Colonic mucosa (tissue), 4 donors: ENCODE results near the gene CEP85. TPM values are rescaled to one million over a fixed set of nuclear protein-coding genes. Genes with fewer than 3 reads are reported as not detected.

Source experiments
- DNase-seq: peaks from one replicate; pipeline ENCODE4 v3.0.0-alpha.2; 2020
- H3K27ac ChIP-seq: fragments of 200-600 bp; one replicate; pipeline ENCODE4 v1.8.0; 2021
- H3K27me3 ChIP-seq: fragments of 200-600 bp; one replicate; pipeline ENCODE4 v1.8.0; 2021
- H3K36me3 ChIP-seq: fragments of 200-600 bp; one replicate; pipeline ENCODE4 v1.8.0; 2021
- H3K4me1 ChIP-seq: fragments of 200-600 bp; one replicate; pipeline ENCODE4 v1.8.0; 2021; ENCODE audit warnings: mild to moderate bottlenecking
- H3K4me3 ChIP-seq: fragments of 200-600 bp; one replicate; pipeline ENCODE4 v1.8.0; 2021
- H3K9ac ChIP-seq, 2 donors: one replicate each; pipeline ENCODE4 v1.7.0; 2013; ENCODE audit warnings: control low read depth in 2 of 2, low read depth in 2 of 2, low read length in 2 of 2
- H3K9me3 ChIP-seq: fragments of 200-600 bp; one replicate; pipeline ENCODE4 v1.8.0; 2021
- intact Hi-C: fragments of 100-400 bp; cut with DNase I; formaldehyde crosslinking; loops from one replicate; pipeline ENCODE4 v1.14.1; 2022
- total RNA-seq, 2 donors: library from RNA; stranded (reverse); fragmentation: NEBNext Ultra II Directional in 1 of 2; extraction: Animal tissue kit (Norgen Biotek cat#: 25700) in 1 of 2; gene quantifications; one replicate each; pipeline ENCODE4 v1.2.1, GENCODE V29; 2021
- TF ChIP-seq, protein P1 (sequence below): fragments of 200-600 bp; IDR thresholded peaks from one replicate; pipeline ENCODE4 v1.8.0; 2022; ENCODE audit warnings: antibody characterized with exemption, mild to moderate bottlenecking
- donor health status: healthy.
- donor health status: DM: no; HTN: no; CAD: no.
- donor health status: DM: no; HTN: no; CAD: no.

CEP85 gene
- total RNA-seq, 2 donors from 2014 or later: 10.7 to 18.8 TPM

DNA sequence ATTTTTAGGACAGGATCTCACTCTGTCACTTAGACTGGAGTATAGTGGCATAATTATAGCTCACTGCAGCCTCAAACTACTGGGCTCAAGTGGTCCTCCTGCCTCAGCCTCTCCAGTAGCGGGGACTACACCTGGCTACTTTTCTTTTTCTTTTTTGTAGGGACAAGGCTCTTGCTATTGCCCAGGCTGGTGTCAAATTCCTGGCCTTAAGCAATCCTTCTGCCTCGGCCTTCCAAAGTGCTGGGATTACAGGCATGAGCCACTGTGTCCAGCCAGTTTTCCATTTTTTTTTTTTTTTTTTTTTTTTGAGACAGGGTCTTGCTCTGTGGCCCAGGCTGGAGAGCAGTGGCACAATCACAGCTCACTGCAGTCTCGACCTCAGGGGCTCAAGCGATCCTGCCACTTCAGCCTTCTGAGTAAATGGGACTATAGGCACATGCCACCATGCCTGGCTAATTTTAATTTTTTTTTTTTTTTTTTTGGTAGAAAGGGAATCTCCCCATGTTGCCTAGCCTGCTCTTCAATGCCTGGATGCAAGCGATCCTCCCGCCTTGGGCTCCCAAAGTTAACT is 20.6 kb upstream of the CEP85 start:
- H3K9ac ChIP-seq: no peak overlapping the region
- intact Hi-C loops: no loop called here
- H3K36me3 ChIP-seq: no peaks in the 10 kb centered on the region
- H3K27me3 ChIP-seq: no peaks in the 10 kb centered on the region
- no peaks in the 10 kb centered on the region for H3K9me3 ChIP-seq
- TF ChIP-seq, protein P1, sequence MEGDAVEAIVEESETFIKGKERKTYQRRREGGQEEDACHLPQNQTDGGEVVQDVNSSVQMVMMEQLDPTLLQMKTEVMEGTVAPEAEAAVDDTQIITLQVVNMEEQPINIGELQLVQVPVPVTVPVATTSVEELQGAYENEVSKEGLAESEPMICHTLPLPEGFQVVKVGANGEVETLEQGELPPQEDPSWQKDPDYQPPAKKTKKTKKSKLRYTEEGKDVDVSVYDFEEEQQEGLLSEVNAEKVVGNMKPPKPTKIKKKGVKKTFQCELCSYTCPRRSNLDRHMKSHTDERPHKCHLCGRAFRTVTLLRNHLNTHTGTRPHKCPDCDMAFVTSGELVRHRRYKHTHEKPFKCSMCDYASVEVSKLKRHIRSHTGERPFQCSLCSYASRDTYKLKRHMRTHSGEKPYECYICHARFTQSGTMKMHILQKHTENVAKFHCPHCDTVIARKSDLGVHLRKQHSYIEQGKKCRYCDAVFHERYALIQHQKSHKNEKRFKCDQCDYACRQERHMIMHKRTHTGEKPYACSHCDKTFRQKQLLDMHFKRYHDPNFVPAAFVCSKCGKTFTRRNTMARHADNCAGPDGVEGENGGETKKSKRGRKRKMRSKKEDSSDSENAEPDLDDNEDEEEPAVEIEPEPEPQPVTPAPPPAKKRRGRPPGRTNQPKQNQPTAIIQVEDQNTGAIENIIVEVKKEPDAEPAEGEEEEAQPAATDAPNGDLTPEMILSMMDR: no peak
- no peak for DNase-seq
- no peaks in the 10 kb centered on the region for H3K4me1 ChIP-seq
- no peak overlapping the region for H3K4me3 ChIP-seq
- no peak overlapping the region for H3K27ac ChIP-seq

DNA sequence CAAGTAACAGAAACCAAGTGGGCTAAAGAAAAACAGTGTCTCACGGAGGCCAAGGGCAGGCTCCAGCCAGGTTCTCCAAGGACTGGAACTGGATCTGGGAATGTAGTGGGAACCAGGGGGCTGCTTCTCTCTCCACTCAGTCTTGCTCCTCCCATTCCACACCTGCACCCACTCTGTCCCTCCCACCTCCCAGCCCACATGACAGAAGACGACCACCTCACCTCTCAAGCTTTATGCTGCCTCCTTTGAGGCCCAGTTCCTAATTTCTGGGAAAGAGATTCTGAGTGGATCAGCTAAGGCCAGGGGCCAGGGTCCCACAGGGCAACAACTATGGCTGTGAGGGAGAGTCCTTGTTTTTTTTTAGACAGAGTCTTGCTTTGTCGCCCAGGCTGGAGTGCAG is 18.8 kb upstream of the CEP85 start:
- no peaks in the 10 kb centered on the region for H3K36me3 ChIP-seq
- H3K9ac ChIP-seq: no peak overlapping the region
- H3K9me3 ChIP-seq: no peaks in the 10 kb centered on the region
- no peaks in the 10 kb centered on the region for H3K4me1 ChIP-seq
- H3K4me3 ChIP-seq: no peak overlapping the region
- TF ChIP-seq, protein P1: no peak
- DNase-seq: no peak
- H3K27ac ChIP-seq: no peak overlapping the region
- no peaks in the 10 kb centered on the region for H3K27me3 ChIP-seq
- intact Hi-C loops: no loop called here

DNA sequence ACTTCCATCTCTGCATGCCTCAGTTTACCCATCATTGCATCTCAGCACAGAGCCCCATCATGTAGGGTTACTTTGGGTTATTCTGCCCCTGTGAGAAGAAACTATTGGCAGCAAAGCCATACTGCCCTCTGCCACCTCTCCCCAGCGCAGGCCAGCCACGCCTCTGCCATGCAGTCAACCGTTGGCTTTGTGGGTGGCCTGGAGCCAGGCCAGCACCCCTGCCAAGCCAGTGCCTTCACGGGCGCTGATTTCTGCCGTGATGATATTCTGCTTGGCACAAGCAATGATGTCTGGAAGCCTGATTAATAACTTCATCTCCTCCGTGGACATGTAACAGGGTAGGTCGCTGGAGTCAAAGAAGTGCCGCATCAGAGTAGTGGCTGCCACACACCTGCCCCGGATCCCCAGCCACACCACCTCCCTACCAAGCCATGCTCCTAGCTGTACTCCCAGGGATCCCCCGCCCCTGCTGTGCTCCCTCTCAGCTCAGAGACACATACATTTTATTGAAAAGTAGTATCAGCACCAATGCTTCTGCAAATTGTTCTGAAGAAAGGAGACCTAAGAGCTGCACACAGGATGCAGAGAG is 15.0 kb upstream of the CEP85 start:
- Histone ChIP-seq H3K27me3 (no peaks in the 10 kb centered on the region), H3K4me1 (no peaks in the 10 kb centered on the region), H3K27ac (no peak overlapping the region), H3K36me3 (no peaks in the 10 kb centered on the region), H3K9me3 (no peaks in the 10 kb centered on the region), H3K9ac (no peak overlapping the region), H3K4me3 (no peak overlapping the region)
- DNase-seq: no peak
- TF ChIP-seq, protein P1: no peak
- intact Hi-C loops: no loop called here

DNA sequence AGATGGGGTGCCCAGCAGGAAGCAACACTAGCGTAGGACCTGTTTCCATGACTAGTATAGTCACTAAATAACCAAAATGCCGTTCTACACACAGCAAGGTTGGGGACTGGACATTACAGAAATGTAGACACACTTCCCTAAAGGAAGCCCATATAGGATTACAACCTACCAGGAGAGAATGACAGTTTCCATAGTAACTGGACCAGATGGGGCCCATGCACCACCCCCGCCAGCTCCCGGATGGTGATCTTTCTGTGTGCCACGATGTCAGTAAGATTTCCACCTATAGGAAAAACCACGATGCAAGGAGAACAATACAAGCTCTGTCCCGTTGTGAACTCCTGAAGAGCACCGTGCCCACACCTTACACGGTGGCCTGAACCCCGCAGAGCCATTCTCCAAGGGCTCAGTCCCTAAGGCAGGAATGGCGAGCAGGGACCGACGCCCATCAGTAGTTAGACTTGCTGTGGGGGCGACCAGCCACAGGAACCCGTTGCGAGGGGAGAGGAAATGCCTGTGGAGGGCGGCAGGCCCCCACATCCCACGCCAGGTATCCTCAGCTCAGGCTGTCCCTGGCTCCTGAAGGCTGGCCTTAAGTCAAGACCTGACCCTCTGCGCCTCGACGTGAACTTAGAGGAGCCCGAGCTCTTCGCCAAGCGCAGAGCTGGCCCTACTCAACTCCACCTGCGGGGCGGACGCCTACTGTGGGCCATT is 13.6 kb upstream of the CEP85 start:
- intact Hi-C loops: loop anchor here (5.0 kb wide), 1 partner anchor 43 kb away; the partner anchor contains the start of gene CNKSR1

DNA sequence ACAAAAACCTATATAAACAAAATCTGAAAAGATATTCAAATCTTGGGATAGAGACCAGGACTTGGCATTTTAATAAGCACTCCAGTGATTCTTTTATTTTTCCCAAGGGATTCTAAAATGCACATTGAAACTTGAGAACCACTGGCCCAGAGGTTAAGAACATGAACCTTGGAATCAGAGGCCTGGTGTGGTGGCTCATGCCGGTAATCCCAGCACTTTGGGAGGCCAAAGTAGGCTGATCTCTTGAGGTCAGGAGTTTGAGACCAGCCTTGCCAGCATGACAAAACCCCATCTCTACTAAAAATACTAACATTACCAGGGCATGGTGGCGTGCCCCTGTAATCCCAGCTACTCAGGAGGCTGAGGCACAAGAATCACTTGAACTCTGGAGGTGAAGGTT is 12.9 kb upstream of the CEP85 start:
- H3K4me3 ChIP-seq: no peak overlapping the region
- TF ChIP-seq, protein P1: no peak
- H3K36me3 ChIP-seq: no peaks in the 10 kb centered on the region
- no peaks in the 10 kb centered on the region for H3K4me1 ChIP-seq
- H3K27me3 ChIP-seq: no peaks in the 10 kb centered on the region
- intact Hi-C loops: loop anchor here (5.0 kb wide), 1 partner anchor 44 kb away; the partner anchor contains the start of gene CNKSR1
- no peak overlapping the region for H3K27ac ChIP-seq
- DNase-seq: no peak
- H3K9ac ChIP-seq: no peak overlapping the region
- no peaks in the 10 kb centered on the region for H3K9me3 ChIP-seq

More for the DNA sequence above, 13.6 kb upstream of the CEP85 start:
- TF ChIP-seq, protein P1: no peak
- Histone ChIP-seq H3K4me1 (no peaks in the 10 kb centered on the region), H3K9ac (no peak overlapping the region), H3K36me3 (no peaks in the 10 kb centered on the region), H3K27ac (no peak overlapping the region), H3K4me3 (no peak overlapping the region), H3K9me3 (no peaks in the 10 kb centered on the region), H3K27me3 (no peaks in the 10 kb centered on the region)
- no peak for DNase-seq
